Chondrocyte (in vitro differentiated cells): ENCODE results near the gene CDC42BPB. TPM values are rescaled to one million over a fixed set of nuclear protein-coding genes. Genes with fewer than 3 reads are reported as not detected.
A peak's percentile ranks its signal among the peaks of the same experiment; 100 is the strongest.

Source experiments
- DNase-seq: peaks from one replicate; pipeline ENCODE4 v3.0.0; 2021; ENCODE audit warnings: mixed read lengths, low spot score
- H3K27ac Mint-ChIP-seq: one replicate; pipeline ENCODE4 v1.8.0; 2021; ENCODE audit warnings: mild to moderate bottlenecking, moderate library complexity, mixed read lengths; ENCODE audit not compliant: unreplicated experiment
- H3K27me3 Mint-ChIP-seq: 2 replicates; pipeline ENCODE4 v1.8.0; 2021; ENCODE audit warnings: low read depth, mixed read lengths
- H3K36me3 Mint-ChIP-seq: 2 replicates; pipeline ENCODE4 v1.8.0; 2021; ENCODE audit warnings: low read depth, mixed read lengths
- H3K4me1 Mint-ChIP-seq: 2 replicates; pipeline ENCODE4 v1.8.0; 2021; ENCODE audit warnings: low read depth, mild to moderate bottlenecking, mixed read lengths
- H3K4me3 Mint-ChIP-seq: one replicate; pipeline ENCODE4 v1.8.0; 2021; ENCODE audit warnings: mild to moderate bottlenecking, moderate library complexity, mixed read lengths; ENCODE audit not compliant: unreplicated experiment
- H3K9me3 Mint-ChIP-seq: 2 replicates; pipeline ENCODE4 v1.8.0; 2021; ENCODE audit warnings: low read depth, mixed read lengths
- CTCF ChIP-seq: fragments of 200-600 bp; sonication (generic); IDR thresholded peaks from 2 replicates; pipeline ENCODE4 v1.5.0; 2021; ENCODE audit warnings: antibody characterized with exemption, mild to moderate bottlenecking, moderate library complexity
- total RNA-seq: library from RNA; stranded (reverse); gene quantifications from 3 replicates; pipeline ENCODE4 v1.2.1, GENCODE V29; 2021

Gene CDC42BPB
- total RNA-seq, 1 donor from 2014 or later: 106 TPM

- no peak overlapping the region for H3K27ac Mint-ChIP-seq
- H3K36me3 Mint-ChIP-seq: peaks cover 18% of the 10 kb centered on the region
- H3K27me3 Mint-ChIP-seq: no peaks in the 10 kb centered on the region
Observed at GRCh38 chr14:103008126-103008525, 49.2 kb downstream of the CDC42BPB start.

GRCh38 chr14:103007555-103007954 lies 49.8 kb downstream of the CDC42BPB start:
- Mint-ChIP-seq H3K4me1 (peaks cover 26% of the 10 kb centered on the region), H3K27me3 (no peaks in the 10 kb centered on the region), H3K36me3 (peaks cover 18% of the 10 kb centered on the region), H3K9me3 (no peaks in the 10 kb centered on the region), H3K27ac (peak overlapping the region; percentile 14), H3K4me3 (no peak overlapping the region)
- no peak for DNase-seq
- no peak for TF ChIP-seq CTCF

More at GRCh38 chr14:103008126-103008525, 49.2 kb downstream of the CDC42BPB start:
- no peaks in the 10 kb centered on the region for H3K9me3 Mint-ChIP-seq
- no peak overlapping the region for H3K4me3 Mint-ChIP-seq
- no peak for DNase-seq
- no peak for TF ChIP-seq CTCF
- H3K4me1 Mint-ChIP-seq: peaks cover 26% of the 10 kb centered on the region

- Mint-ChIP-seq H3K27ac (no peak overlapping the region), H3K4me3 (no peak overlapping the region), H3K36me3 (peaks cover 18% of the 10 kb centered on the region), H3K9me3 (no peaks in the 10 kb centered on the region), H3K27me3 (no peaks in the 10 kb centered on the region), H3K4me1 (peaks cover 26% of the 10 kb centered on the region)
- TF ChIP-seq CTCF: no peak
- DNase-seq: no peak
Observed at GRCh38 chr14:103006991-103007520, 50.3 kb downstream of the CDC42BPB start.

GRCh38 chr14:103006106-103006505 lies 51.2 kb downstream of the CDC42BPB start:
- Mint-ChIP-seq H3K4me3 (no peak overlapping the region), H3K9me3 (no peaks in the 10 kb centered on the region), H3K27me3 (no peaks in the 10 kb centered on the region), H3K36me3 (peaks cover 14% of the 10 kb centered on the region), H3K27ac (no peak overlapping the region), H3K4me1 (peaks cover 19% of the 10 kb centered on the region)
- no peak for DNase-seq
- no peak for TF ChIP-seq CTCF

GRCh38 chr14:103003850-103004249 lies 53.5 kb downstream of the CDC42BPB start:
- H3K27ac Mint-ChIP-seq: no peak overlapping the region
- no peaks in the 10 kb centered on the region for H3K9me3 Mint-ChIP-seq
- peaks cover 22% of the 10 kb centered on the region for H3K36me3 Mint-ChIP-seq

More at GRCh38 chr14:103003850-103004249, 53.5 kb downstream of the CDC42BPB start:
- Mint-ChIP-seq H3K4me1 (peaks cover 2% of the 10 kb centered on the region), H3K4me3 (no peak overlapping the region), H3K27me3 (no peaks in the 10 kb centered on the region)
- no peak for DNase-seq
- no peak for TF ChIP-seq CTCF
